GM12878 (cell line): ENCODE measurements around the gene CLDN16. TPM values are rescaled to one million over a fixed set of nuclear protein-coding genes. Genes with fewer than 3 reads are reported as not detected.

Experiments
- ATAC-seq: fragments of 200-7000 bp; cut with Tn5 transposase; 3 replicates; pipeline ENCODE4 v1.9.1; 2020; ENCODE audit warnings: mild to moderate bottlenecking, moderate library complexity
- BruUV-seq: library from RNA; stranded (reverse); fragments of 400-500 nt; replicated peaks from 2 replicates; lab custom pipeline; 2021; lab: Mats Ljungman, UMichigan
- CTCF ChIA-PET: fragments of 300-600 bp; sonication (Branson Sonifier 250); formaldehyde crosslinking; extraction: SDS; loops from one replicate; lab custom pipeline; 2021; ENCODE audit warnings: inconsistent platforms; lab: Yijun Ruan, JAX
- POLR2A ChIA-PET: fragments of 350-600 bp; formaldehyde crosslinking; extraction: SDS; loops from one replicate; lab custom pipeline; 2021; ENCODE audit warnings: inconsistent platforms; lab: Charles Lee
- RAD21 ChIA-PET: fragments of 300-600 bp; sonication (Branson Sonifier 250); formaldehyde crosslinking; loops from one replicate; lab custom pipeline; 2023; ENCODE audit warnings: antibody characterized with exemption; ENCODE audit not compliant: unreplicated experiment; lab: Charles Lee
- SMC1A ChIA-PET: fragments of 300-600 bp; sonication (Branson Sonifier 250); formaldehyde crosslinking; loops from one replicate; lab custom pipeline; 2023; ENCODE audit not compliant: unreplicated experiment, uncharacterized antibody; lab: Charles Lee
- DNase-seq: peaks from one replicate; pipeline ENCODE4 v3.0.0-alpha.2; 2011; ENCODE audit warnings: low read depth, low spot score
- FAIRE-seq: peaks from 3 replicates; lab custom pipeline; 2011; peaks lifted over from hg19 to GRCh38; lab: Jason Lieb, UNC
- H2AFZ ChIP-seq: 2 replicates; pipeline ENCODE4 v1.6.0; 2011; ENCODE audit warnings: low read depth, low read length, control low read depth; ENCODE audit not compliant: control insufficient read depth
- H3K27ac ChIP-seq: 2 replicates; pipeline ENCODE4 v1.5.1; 2011; ENCODE audit warnings: control low read depth; ENCODE audit not compliant: control insufficient read depth, insufficient read depth
- H3K27me3 ChIP-seq, 2 experiments: replicated peaks in 1 of 2; 2 replicates each; pipeline versions ENCODE4 v1.6.0 to v1.6.1; 2011; ENCODE audit warnings: low read length in 1 of 2; ENCODE audit not compliant: control insufficient read depth in 2 of 2, insufficient read depth in 2 of 2
- H3K36me3 ChIP-seq, 2 experiments: 2 replicates each; pipeline ENCODE4 v1.5.1; 2011; ENCODE audit warnings: low read length in 1 of 2; ENCODE audit not compliant: control insufficient read depth in 2 of 2, insufficient read depth in 2 of 2
- H3K4me1 ChIP-seq: 2 replicates; pipeline ENCODE4 v1.6.1; 2011; ENCODE audit warnings: mild to moderate bottlenecking, low read length, moderate library complexity, mixed read lengths; ENCODE audit not compliant: control insufficient read depth, insufficient read depth
- H3K4me2 ChIP-seq: 2 replicates; pipeline ENCODE4 v1.6.0; 2011; ENCODE audit warnings: control low read depth; ENCODE audit not compliant: control insufficient read depth, insufficient read depth
- H3K4me3 ChIP-seq: fragments of 200-600 bp; sonication (generic); 2 replicates; pipeline ENCODE4 v1.5.1; 2016
- H3K79me2 ChIP-seq: 2 replicates; pipeline ENCODE4 v1.6.0; 2011; ENCODE audit warnings: low read length; ENCODE audit not compliant: control insufficient read depth, insufficient read depth
- H3K9ac ChIP-seq: 2 replicates; pipeline ENCODE4 v1.8.0; 2011; ENCODE audit warnings: low read length, control low read depth, mixed read lengths; ENCODE audit not compliant: control insufficient read depth, insufficient read depth
- H3K9me3 ChIP-seq: replicated peaks from 3 replicates; pipeline ENCODE4 v1.5.1; 2011; ENCODE audit warnings: mild to moderate bottlenecking, low read length; ENCODE audit not compliant: control insufficient read depth, insufficient read depth
- H4K20me1 ChIP-seq: 2 replicates; pipeline ENCODE4 v1.6.0; 2011; ENCODE audit not compliant: control insufficient read depth, insufficient read depth
- HDAC2 ChIP-seq: fragments of 200-600 bp; sonication (generic); IDR thresholded peaks from 2 replicates; pipeline ENCODE4 v1.6.1; 2017
- MTA2 ChIP-seq: fragments of 450-650 bp; IDR thresholded peaks from 2 replicates; pipeline ENCODE4 v1.6.1; 2016; ENCODE audit warnings: low read depth, mild to moderate bottlenecking, moderate library complexity
- WGBS: methylation state at CpG from one replicate; pipeline ENCODE4 v1.1.6; 2016; ENCODE audit warnings: low lambda C conversion rate; ENCODE audit not compliant: insufficient replicate concordance, insufficient coverage; ENCODE audit errors: missing lambda C conversion rate; 5-methylcytosine and 5-hydroxymethylcytosine counted together
- in situ Hi-C: fragments of 300-500 bp; cut with MboI; formaldehyde crosslinking; loops from 9 replicates; pipeline ENCODE4 v1.14.3; 2018; ENCODE audit warnings: mixed read lengths
- intact Hi-C: fragments of 100-400 bp; cut with micrococcal nuclease; formaldehyde crosslinking; loops from one replicate; pipeline ENCODE4 v1.14.2; 2022; ENCODE audit not compliant: unreplicated experiment
- polyA plus RNA-seq, 11 experiments: library from polyadenylated mRNA; depleted of rRNA in 4 of 11; unstranded in 6 of 11; stranded (reverse) in 5 of 11; fragments of >200 nt; fragmentation: Nextera tagmentation in 4 of 11; fragmentation: Illumina TruSeq in 1 of 11; extraction: Ambion mirVana in 4 of 11; extraction: Trizol in 1 of 11; gene quantifications; 1 replicate in 1 of 11; 2 replicates in 10 of 11; pipeline versions ENCODE4 v1.2.1 to v1.2.3, GENCODE V29; 2011 to 2016; ENCODE audit warnings: inconsistent platforms in 2 of 11, missing spikeins in 2 of 11, low read depth in 1 of 11
- total RNA-seq, 4 experiments: library from RNA; depleted of rRNA in 3 of 4; stranded (reverse); fragments of >200 nt in 3 of 4; fragmentation: Illumina TruSeq in 1 of 4; extraction: Trizol in 1 of 4; gene quantifications; 2 replicates each; pipeline versions ENCODE4 v1.2.1 to v1.2.3, GENCODE V29; 2013 to 2021

CLDN16 gene
- total and polyA plus RNA-seq, 10 of the 15 experiments (the other 5 are each of a cell fraction or from before 2014, with no cell fraction given), result 3.2 to 26.6 (median 4.0) TPM

GRCh38 chr3:190378240-190378891 is 9.6 kb upstream of the CLDN16 start:
- CTCF ChIA-PET, result interaction anchor here (0.8 to 2.4 kb wide), 3 partner anchors 152 to 411 kb away, joined by 3 to 7 read pairs (median 6); no protein-coding TSS in a partner anchor
- no TSS peak for BruUV-seq
- SMC1A ChIA-PET, result interaction anchor here (0.7 to 1.7 kb wide), 5 partner anchors 9 to 153 kb away, joined by 3 to 7 read pairs (median 3); no protein-coding TSS in a partner anchor
- in situ Hi-C loops (no loop called here), intact Hi-C loops (no loop called here)
- Histone ChIP-seq H3K4me2 (no peak overlapping the region), H3K36me3 (no peaks in the 10 kb centered on the region), H3K4me1 (no peaks in the 10 kb centered on the region), H3K27ac (no peak overlapping the region), H3K9me3 (no peaks in the 10 kb centered on the region), H2AFZ (no peak overlapping the region), H3K4me3 (no peak overlapping the region), H3K27me3 (no peaks in the 10 kb centered on the region; a peak in 1 of 4 replicates), H3K9ac (no peak overlapping the region), H3K79me2 (no peaks in the 10 kb centered on the region), H4K20me1 (no peaks in the 10 kb centered on the region)
- ATAC-seq (no peak), DNase-seq (no peak), FAIRE-seq (no peak)
- RAD21 ChIA-PET, result no interaction called here
- 23% methylated on average over 6 of the region's 6 CpGs for WGBS
- TF ChIP-seq MTA2, result no peak
- POLR2A ChIA-PET, result interaction anchor here (0.5 to 1.2 kb wide), 3 partner anchors 18 to 1424 kb away, joined by 3 to 5 read pairs (median 3); no protein-coding TSS in a partner anchor

- ATAC-seq (no peak), FAIRE-seq (no peak), DNase-seq (no peak)
- no peaks in the 10 kb centered on the region for H4K20me1 ChIP-seq
- no peaks in the 10 kb centered on the region for H3K79me2 ChIP-seq
- no peak overlapping the region for H3K9ac ChIP-seq
- no peaks in the 10 kb centered on the region for H3K9me3 ChIP-seq
- TF ChIP-seq HDAC2, result no peak
- RAD21 ChIA-PET, result no interaction called here
- POLR2A ChIA-PET, result interaction anchor here (0.7 kb wide), 1 partner anchor 369 kb away, joined by 4 read pairs; no protein-coding TSS in a partner anchor
- CTCF ChIA-PET, result interaction anchor here (0.6 to 6.0 kb wide), 4 partner anchors 32 to 419 kb away, joined by 3 to 64 read pairs (median 4); no protein-coding TSS in a partner anchor
- H3K27me3 ChIP-seq, result no peaks in the 10 kb centered on the region
- intact Hi-C loops (no loop called here), in situ Hi-C loops (loop anchor here (10.0 kb wide), 1 partner anchor 415 kb away; no protein-coding TSS in a partner anchor)
- no peak overlapping the region for H3K4me3 ChIP-seq
- H3K27ac ChIP-seq, result no peak overlapping the region
- no TSS peak for BruUV-seq
- no peak overlapping the region for H3K4me2 ChIP-seq
- H2AFZ ChIP-seq, result no peak overlapping the region
- H3K4me1 ChIP-seq, result no peaks in the 10 kb centered on the region
- no peaks in the 10 kb centered on the region for H3K36me3 ChIP-seq
- SMC1A ChIA-PET, result interaction anchor here (1.0 to 2.0 kb wide), 3 partner anchors 155 to 369 kb away, joined by 3 to 8 read pairs (median 3); no protein-coding TSS in a partner anchor
Measured at GRCh38 chr3:190380184-190380583, 7.8 kb upstream of the CLDN16 start.
